PFSK-1 (cell line): ENCODE measurements around the gene SMKR1.

ENCODE experiments used
- FOXP2 ChIP-seq: optimal IDR thresholded peaks from 2 replicates; pipeline ENCODE3; 2011; ENCODE audit warnings: borderline replicate concordance, control low read depth, inconsistent platforms; ENCODE audit not compliant: insufficient read depth; ENCODE audit errors: extremely low read length, extremely low read depth
- POLR2AphosphoS5 ChIP-seq: IDR thresholded peaks from 2 replicates; pipeline ENCODE4 v1.6.1; 2012; ENCODE audit warnings: low read depth, mild to moderate bottlenecking, control low read depth, low read length, moderate library complexity
- SIN3A ChIP-seq: IDR thresholded peaks from 2 replicates; pipeline ENCODE4 v1.6.1; 2012; ENCODE audit warnings: mild to moderate bottlenecking, low read length, moderate library complexity, borderline replicate concordance; ENCODE audit not compliant: insufficient read depth
- TAF1 ChIP-seq: IDR thresholded peaks from 2 replicates; pipeline ENCODE4 v1.6.1; 2012; ENCODE audit warnings: low read length, control low read depth, borderline replicate concordance; ENCODE audit not compliant: insufficient read depth
- TF ChIP-seq, protein P1 (sequence below), 2 experiments: IDR thresholded peaks; 2 replicates each; pipeline versions ENCODE4 v1.6.1 to v1.8.0; 2011 to 2012; ENCODE audit warnings: low read depth in 2 of 2, low read length in 2 of 2, control low read depth in 1 of 2, inconsistent platforms in 1 of 2, mild to moderate bottlenecking in 1 of 2, moderate library complexity in 1 of 2; ENCODE audit not compliant: insufficient read depth in 1 of 2

SMKR1 gene

DNA sequence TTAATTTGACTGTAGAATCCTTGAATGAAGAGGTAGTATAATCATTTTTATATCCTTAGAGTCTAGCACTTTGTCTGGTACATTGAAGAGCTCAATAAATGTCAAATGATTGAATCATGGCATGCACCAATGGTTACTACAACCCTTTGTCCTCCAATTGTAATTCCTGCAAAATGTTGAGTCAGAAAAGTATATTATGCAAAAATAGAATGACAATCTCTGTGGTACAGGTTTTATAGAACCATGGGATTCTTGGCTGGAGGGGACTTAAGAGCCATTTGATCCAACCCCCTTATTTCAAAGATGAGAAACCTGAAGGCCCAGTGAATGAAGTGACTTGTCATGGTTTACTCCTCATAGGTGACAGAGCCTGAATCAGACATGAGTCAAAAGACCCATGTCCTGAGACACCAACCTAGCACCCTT is 30.9 kb upstream of the SMKR1 start:
- TF ChIP-seq POLR2AphosphoS5 (no peak), FOXP2 (no peak), SIN3A (no peak)
- TF ChIP-seq, protein P1, sequence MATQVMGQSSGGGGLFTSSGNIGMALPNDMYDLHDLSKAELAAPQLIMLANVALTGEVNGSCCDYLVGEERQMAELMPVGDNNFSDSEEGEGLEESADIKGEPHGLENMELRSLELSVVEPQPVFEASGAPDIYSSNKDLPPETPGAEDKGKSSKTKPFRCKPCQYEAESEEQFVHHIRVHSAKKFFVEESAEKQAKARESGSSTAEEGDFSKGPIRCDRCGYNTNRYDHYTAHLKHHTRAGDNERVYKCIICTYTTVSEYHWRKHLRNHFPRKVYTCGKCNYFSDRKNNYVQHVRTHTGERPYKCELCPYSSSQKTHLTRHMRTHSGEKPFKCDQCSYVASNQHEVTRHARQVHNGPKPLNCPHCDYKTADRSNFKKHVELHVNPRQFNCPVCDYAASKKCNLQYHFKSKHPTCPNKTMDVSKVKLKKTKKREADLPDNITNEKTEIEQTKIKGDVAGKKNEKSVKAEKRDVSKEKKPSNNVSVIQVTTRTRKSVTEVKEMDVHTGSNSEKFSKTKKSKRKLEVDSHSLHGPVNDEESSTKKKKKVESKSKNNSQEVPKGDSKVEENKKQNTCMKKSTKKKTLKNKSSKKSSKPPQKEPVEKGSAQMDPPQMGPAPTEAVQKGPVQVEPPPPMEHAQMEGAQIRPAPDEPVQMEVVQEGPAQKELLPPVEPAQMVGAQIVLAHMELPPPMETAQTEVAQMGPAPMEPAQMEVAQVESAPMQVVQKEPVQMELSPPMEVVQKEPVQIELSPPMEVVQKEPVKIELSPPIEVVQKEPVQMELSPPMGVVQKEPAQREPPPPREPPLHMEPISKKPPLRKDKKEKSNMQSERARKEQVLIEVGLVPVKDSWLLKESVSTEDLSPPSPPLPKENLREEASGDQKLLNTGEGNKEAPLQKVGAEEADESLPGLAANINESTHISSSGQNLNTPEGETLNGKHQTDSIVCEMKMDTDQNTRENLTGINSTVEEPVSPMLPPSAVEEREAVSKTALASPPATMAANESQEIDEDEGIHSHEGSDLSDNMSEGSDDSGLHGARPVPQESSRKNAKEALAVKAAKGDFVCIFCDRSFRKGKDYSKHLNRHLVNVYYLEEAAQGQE (IDR thresholded peaks at IDR 0.05; ENCODE audit: insufficient read depth in 1 of 2, low read depth in 2 of 2, low read length in 2 of 2) = no peak

- TF ChIP-seq FOXP2 (no peak), POLR2AphosphoS5 (no peak), TAF1 (no peak), SIN3A (no peak)
- TF ChIP-seq, protein P1 (IDR thresholded peaks at IDR 0.05; ENCODE audit: insufficient read depth in 1 of 2, low read depth in 2 of 2, low read length in 2 of 2) = no peak
These were observed 22.5 kb upstream of the SMKR1 start for GRCh38 chr7:129479831-129480230.

DNA sequence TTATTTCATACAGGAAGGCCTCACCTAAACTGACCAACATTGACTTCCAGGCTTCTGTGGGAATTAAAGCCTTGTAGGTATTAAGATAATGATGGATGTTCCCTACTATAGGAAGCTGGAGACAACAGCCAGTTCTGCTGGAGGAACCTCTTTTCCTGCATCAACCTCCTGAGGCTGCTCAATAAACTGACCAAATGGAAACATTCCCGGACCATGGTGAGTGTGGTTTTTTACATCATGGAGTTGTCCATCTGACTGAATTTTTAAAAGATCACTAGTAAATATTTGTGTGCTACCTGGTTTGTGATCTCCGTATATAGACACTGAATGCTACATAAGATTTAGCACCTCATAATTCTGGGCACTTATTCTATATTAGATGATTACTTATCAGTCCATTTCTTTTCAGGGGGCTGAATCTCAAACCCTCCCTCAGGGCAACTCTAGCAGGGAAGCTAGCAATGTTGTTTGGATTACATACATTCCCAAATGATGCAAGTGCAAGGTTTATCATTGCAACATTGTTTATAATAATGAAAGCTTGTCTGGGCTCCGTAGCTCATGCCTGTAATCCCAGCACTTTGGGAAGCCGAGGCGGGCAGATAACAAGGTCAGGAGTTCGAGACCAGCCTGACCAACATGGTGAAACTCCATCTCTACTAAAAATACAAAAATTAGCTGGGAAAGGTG is 21.5 kb upstream of the SMKR1 start:
- TF ChIP-seq SIN3A (no peak), FOXP2 (no peak), POLR2AphosphoS5 (no peak)

DNA sequence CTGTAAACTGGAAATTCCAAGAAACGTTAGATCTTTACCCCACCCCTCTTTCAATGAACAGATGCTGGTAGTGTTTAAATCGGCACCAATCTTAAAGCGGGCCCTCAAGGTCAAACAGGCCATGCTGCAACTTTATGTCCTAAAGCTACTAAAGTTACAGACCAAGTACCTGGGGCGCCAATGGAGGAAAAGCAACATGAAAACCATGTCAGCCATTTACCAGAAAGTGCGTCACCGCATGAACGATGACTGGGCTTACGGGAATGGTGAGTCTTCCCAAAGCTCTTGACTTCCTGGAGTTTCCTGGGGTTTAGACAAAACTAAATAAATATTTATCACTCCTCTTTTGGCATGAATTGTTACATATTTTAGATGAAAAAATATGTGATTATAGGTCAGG is 19.6 kb upstream of the SMKR1 start:
- no peak for TF ChIP-seq TAF1
- TF ChIP-seq, protein P1 (IDR thresholded peaks at IDR 0.05; ENCODE audit: insufficient read depth in 1 of 2, low read depth in 2 of 2, low read length in 2 of 2) = no peak
- no peak for TF ChIP-seq FOXP2
- TF ChIP-seq POLR2AphosphoS5 = no peak
- no peak for TF ChIP-seq SIN3A

DNA sequence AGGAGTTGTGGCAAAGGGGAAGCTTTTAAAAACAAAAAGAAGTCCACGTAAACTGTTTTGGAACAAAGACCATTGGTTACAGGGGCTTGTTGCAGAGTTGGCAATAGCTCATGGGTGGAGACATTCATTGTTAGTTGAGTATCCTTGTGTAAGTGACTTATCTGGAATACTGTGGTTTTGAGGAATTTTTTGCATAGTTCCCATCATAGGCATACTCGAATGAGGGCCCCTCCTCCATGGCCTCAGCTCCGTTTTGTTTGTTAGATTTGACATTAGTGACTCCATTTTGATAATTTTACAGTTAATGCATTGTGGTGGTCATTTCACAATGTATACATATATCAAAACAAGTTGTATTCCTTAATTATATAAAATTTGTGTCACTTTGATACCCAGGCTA is 12.8 kb upstream of the SMKR1 start:
- no peak for TF ChIP-seq FOXP2
- no peak for TF ChIP-seq SIN3A
- no peak for TF ChIP-seq TAF1
- TF ChIP-seq, protein P1 (IDR thresholded peaks at IDR 0.05; ENCODE audit: insufficient read depth in 1 of 2, low read depth in 2 of 2, low read length in 2 of 2) = no peak
- TF ChIP-seq POLR2AphosphoS5 = no peak
